ENCODE measurements around the gene EML4. TPM values are rescaled to one million over a fixed set of nuclear protein-coding genes. Genes with fewer than 3 reads are reported as not detected.

The EML4 gene
- total and polyA plus RNA-seq, 2 of the 13 experiments (the other 11 are each of a cell fraction or from before 2014, with no cell fraction given), result 243 to 476 TPM

DNA sequence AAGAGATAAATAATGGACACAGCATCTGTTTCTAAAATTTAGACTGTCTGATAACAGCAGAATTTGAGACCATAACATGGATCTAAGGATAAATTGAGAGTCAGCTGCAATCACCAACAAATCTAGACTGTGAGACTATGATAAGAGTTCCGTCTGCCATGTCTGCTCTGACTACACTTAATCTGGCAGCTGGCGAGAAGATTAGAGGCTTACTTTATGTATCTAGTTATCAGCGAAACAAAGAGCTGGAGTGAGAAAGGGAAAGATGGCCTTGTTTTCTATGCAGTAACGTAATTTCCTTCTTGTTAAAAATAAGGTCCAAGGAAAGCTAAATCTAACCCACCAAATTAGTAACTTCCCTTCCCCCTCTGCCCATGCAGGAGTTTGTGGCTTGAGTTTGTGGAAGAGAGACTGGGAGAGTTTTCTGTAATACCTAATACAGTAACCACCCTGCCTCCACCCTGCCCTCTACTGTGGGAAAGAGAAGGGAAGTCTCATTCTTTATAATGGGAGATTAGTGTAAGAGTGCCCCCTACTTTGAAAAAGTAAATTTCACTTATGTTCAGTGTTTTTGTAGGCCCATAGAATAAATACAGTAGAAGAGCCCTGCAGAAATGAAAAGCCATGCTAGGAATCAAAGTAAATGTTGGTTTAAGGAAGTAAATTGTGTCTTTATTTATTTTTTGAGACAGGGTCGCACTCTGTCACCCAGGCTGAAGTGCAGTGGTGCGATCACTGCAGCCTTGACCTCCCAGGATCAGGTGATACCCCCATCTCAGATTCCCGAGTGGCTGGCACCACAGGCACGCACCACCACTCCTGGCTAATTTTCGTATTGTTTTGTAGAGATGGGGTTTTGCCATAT, 27.5 kb downstream of the EML4 start (continued):
- TF ChIP-seq, protein P1, sequence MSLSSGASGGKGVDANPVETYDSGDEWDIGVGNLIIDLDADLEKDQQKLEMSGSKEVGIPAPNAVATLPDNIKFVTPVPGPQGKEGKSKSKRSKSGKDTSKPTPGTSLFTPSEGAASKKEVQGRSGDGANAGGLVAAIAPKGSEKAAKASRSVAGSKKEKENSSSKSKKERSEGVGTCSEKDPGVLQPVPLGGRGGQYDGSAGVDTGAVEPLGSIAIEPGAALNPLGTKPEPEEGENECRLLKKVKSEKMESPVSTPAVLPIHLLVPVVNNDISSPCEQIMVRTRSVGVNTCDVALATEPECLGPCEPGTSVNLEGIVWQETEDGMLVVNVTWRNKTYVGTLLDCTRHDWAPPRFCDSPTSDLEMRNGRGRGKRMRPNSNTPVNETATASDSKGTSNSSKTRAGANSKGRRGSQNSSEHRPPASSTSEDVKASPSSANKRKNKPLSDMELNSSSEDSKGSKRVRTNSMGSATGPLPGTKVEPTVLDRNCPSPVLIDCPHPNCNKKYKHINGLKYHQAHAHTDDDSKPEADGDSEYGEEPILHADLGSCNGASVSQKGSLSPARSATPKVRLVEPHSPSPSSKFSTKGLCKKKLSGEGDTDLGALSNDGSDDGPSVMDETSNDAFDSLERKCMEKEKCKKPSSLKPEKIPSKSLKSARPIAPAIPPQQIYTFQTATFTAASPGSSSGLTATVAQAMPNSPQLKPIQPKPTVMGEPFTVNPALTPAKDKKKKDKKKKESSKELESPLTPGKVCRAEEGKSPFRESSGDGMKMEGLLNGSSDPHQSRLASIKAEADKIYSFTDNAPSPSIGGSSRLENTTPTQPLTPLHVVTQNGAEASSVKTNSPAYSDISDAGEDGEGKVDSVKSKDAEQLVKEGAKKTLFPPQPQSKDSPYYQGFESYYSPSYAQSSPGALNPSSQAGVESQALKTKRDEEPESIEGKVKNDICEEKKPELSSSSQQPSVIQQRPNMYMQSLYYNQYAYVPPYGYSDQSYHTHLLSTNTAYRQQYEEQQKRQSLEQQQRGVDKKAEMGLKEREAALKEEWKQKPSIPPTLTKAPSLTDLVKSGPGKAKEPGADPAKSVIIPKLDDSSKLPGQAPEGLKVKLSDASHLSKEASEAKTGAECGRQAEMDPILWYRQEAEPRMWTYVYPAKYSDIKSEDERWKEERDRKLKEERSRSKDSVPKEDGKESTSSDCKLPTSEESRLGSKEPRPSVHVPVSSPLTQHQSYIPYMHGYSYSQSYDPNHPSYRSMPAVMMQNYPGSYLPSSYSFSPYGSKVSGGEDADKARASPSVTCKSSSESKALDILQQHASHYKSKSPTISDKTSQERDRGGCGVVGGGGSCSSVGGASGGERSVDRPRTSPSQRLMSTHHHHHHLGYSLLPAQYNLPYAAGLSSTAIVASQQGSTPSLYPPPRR (CRISPR knock-in tag; IDR thresholded peaks at IDR 0.05; ENCODE audit: borderline replicate concordance), result peak; percentile 91
- TF ChIP-seq SP1 (IDR thresholded peaks at IDR 0.05), result no peak
- TF ChIP-seq SP1 (CRISPR knock-in tag; IDR thresholded peaks at IDR 0.05), result no peak
- TF ChIP-seq ZNF292 (CRISPR knock-in tag; IDR thresholded peaks at IDR 0.05; ENCODE audit: borderline replicate concordance, low read depth), result 0 out of 2 replicates have a peak, but pooled peaks have one; percentile 33
- TF ChIP-seq GATAD2A (CRISPR knock-in tag; IDR thresholded peaks at IDR 0.05), result peak; percentile 92
- TF ChIP-seq AHR (CRISPR knock-in tag; IDR thresholded peaks at IDR 0.05), result no peak
- no peak for TF ChIP-seq ZNF335 (CRISPR knock-in tag; IDR thresholded peaks at IDR 0.05)
- TF ChIP-seq CHCHD3 (CRISPR knock-in tag; IDR thresholded peaks at IDR 0.05), result no peak
- no peak for TF ChIP-seq NFE2L2 (IDR thresholded peaks at IDR 0.05; ENCODE audit: low read length)
- TF ChIP-seq, protein P2, sequence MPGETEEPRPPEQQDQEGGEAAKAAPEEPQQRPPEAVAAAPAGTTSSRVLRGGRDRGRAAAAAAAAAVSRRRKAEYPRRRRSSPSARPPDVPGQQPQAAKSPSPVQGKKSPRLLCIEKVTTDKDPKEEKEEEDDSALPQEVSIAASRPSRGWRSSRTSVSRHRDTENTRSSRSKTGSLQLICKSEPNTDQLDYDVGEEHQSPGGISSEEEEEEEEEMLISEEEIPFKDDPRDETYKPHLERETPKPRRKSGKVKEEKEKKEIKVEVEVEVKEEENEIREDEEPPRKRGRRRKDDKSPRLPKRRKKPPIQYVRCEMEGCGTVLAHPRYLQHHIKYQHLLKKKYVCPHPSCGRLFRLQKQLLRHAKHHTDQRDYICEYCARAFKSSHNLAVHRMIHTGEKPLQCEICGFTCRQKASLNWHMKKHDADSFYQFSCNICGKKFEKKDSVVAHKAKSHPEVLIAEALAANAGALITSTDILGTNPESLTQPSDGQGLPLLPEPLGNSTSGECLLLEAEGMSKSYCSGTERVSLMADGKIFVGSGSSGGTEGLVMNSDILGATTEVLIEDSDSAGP (CRISPR knock-in tag; IDR thresholded peaks at IDR 0.05; ENCODE audit: borderline replicate concordance), result no peak
- no peak for TF ChIP-seq SNAPC2 (CRISPR knock-in tag; IDR thresholded peaks at IDR 0.05)
- TF ChIP-seq ZNF264 (CRISPR knock-in tag; IDR thresholded peaks at IDR 0.05), result no peak
- no peak for TF ChIP-seq ZNF232 (CRISPR knock-in tag; IDR thresholded peaks at IDR 0.05; ENCODE audit: borderline replicate concordance)
- TF ChIP-seq, protein P3, sequence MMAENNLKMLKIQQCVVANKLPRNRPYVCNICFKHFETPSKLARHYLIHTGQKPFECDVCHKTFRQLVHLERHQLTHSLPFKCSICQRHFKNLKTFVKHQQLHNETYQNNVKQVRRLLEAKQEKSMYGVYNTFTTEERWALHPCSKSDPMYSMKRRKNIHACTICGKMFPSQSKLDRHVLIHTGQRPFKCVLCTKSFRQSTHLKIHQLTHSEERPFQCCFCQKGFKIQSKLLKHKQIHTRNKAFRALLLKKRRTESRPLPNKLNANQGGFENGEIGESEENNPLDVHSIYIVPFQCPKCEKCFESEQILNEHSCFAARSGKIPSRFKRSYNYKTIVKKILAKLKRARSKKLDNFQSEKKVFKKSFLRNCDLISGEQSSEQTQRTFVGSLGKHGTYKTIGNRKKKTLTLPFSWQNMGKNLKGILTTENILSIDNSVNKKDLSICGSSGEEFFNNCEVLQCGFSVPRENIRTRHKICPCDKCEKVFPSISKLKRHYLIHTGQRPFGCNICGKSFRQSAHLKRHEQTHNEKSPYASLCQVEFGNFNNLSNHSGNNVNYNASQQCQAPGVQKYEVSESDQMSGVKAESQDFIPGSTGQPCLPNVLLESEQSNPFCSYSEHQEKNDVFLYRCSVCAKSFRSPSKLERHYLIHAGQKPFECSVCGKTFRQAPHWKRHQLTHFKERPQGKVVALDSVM (CRISPR knock-in tag; IDR thresholded peaks at IDR 0.05), result no peak
- TF ChIP-seq ZNF605 (CRISPR knock-in tag; IDR thresholded peaks at IDR 0.05), result peak; percentile 14; the same call in 1 of the 2 replicates
- TF ChIP-seq MAFK (conservative IDR thresholded peaks at IDR 0.05 in 1 of 2, IDR thresholded peaks at IDR 0.05 in 1 of 2; ENCODE audit: low read length in 2 of 2), result no peak
- TF ChIP-seq, protein P4, sequence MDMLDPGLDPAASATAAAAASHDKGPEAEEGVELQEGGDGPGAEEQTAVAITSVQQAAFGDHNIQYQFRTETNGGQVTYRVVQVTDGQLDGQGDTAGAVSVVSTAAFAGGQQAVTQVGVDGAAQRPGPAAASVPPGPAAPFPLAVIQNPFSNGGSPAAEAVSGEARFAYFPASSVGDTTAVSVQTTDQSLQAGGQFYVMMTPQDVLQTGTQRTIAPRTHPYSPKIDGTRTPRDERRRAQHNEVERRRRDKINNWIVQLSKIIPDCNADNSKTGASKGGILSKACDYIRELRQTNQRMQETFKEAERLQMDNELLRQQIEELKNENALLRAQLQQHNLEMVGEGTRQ (IDR thresholded peaks at IDR 0.05; ENCODE audit: low read depth, low read length), result no peak
- TF ChIP-seq, protein P4 (CRISPR knock-in tag; IDR thresholded peaks at IDR 0.05; ENCODE audit: borderline replicate concordance), result no peak
- no peak for TF ChIP-seq NBN (conservative IDR thresholded peaks at IDR 0.05)
- TF ChIP-seq BRD4 (CRISPR knock-in tag; IDR thresholded peaks at IDR 0.05), result no peak

Data from HepG2 (cell line).